ENCODE data around the gene LBX2. TPM values are rescaled to one million over a fixed set of nuclear protein-coding genes. Genes with fewer than 3 reads are reported as not detected.

Gene LBX2
- total RNA-seq, 1 experiment from 2014 or later = not detected

GRCh38 chr2:74504591-74504990 lies 5.2 kb upstream of the LBX2 start:
- Mint-ChIP-seq H3K4me3 (ENCODE audit: unreplicated experiment) (peak overlapping the region; percentile 88), H3K27ac (ENCODE audit: low read depth, unreplicated experiment) (no peak overlapping the region), H3K36me3 (ENCODE audit: insufficient read depth, unreplicated experiment) (peaks cover 52% of the 10 kb centered on the region), H3K27me3 (ENCODE audit: insufficient read depth, unreplicated experiment) (no peaks in the 10 kb centered on the region), H3K4me1 (ENCODE audit: insufficient read depth, unreplicated experiment) (peaks cover 28% of the 10 kb centered on the region), H3K9me3 (ENCODE audit: unreplicated experiment) (no peaks in the 10 kb centered on the region)
- ChIA-PET POLR2A (interaction anchor here (0.6 to 8.6 kb wide), 3 partner anchors 25 to 327 kb away, joined by 3 to 135 read pairs (median 3); partner anchors contain the start of genes AUP1, DQX1 and HTRA2), CTCF (interaction anchor here (1.0 to 4.5 kb wide), 2 partner anchors 21 to 83 kb away, joined by 4 to 22 read pairs; no protein-coding TSS in a partner anchor)
- TF ChIP-seq CTCF (IDR thresholded peaks at IDR 0.05; ENCODE audit: unreplicated experiment) = no peak
- no TSS peak for BruUV-seq (replicated peaks)
- intact Hi-C loops (cut with micrococcal nuclease) = no loop called here
- DNase-seq (ENCODE audit: unreplicated experiment) = no peak

- H3K4me3 Mint-ChIP-seq (ENCODE audit: unreplicated experiment) = no peak overlapping the region
These were observed 4.4 kb upstream of the LBX2 start for GRCh38 chr2:74503506-74504475.

GRCh38 chr2:74502720-74503505 lies 3.5 kb upstream of the LBX2 start:
- DNase-seq (ENCODE audit: unreplicated experiment) = no peak
- ChIA-PET POLR2A (interaction anchor here (0.7 to 8.6 kb wide), 2 partner anchors 10 to 27 kb away, joined by 4 to 135 read pairs; partner anchors contain the start of genes AUP1, DQX1 and HTRA2), CTCF (interaction anchor here (4.5 kb wide), 1 partner anchor 85 kb away, joined by 22 read pairs; no protein-coding TSS in a partner anchor)
- Mint-ChIP-seq H3K27me3 (ENCODE audit: insufficient read depth, unreplicated experiment) (peaks cover 16% of the 10 kb centered on the region), H3K36me3 (ENCODE audit: insufficient read depth, unreplicated experiment) (peaks cover 52% of the 10 kb centered on the region), H3K4me1 (ENCODE audit: insufficient read depth, unreplicated experiment) (peaks cover 31% of the 10 kb centered on the region), H3K9me3 (ENCODE audit: unreplicated experiment) (no peaks in the 10 kb centered on the region), H3K27ac (ENCODE audit: low read depth, unreplicated experiment) (no peak overlapping the region), H3K4me3 (ENCODE audit: unreplicated experiment) (no peak overlapping the region)
- intact Hi-C loops (cut with micrococcal nuclease) = no loop called here
- BruUV-seq (replicated peaks) = no TSS peak
- TF ChIP-seq CTCF (IDR thresholded peaks at IDR 0.05; ENCODE audit: unreplicated experiment) = no peak

More at GRCh38 chr2:74503506-74504475, 4.4 kb upstream of the LBX2 start:
- Mint-ChIP-seq H3K27me3 (ENCODE audit: insufficient read depth, unreplicated experiment) (peaks cover 7% of the 10 kb centered on the region), H3K9me3 (ENCODE audit: unreplicated experiment) (no peaks in the 10 kb centered on the region), H3K36me3 (ENCODE audit: insufficient read depth, unreplicated experiment) (peaks cover 52% of the 10 kb centered on the region), H3K4me1 (ENCODE audit: insufficient read depth, unreplicated experiment) (peaks cover 31% of the 10 kb centered on the region), H3K27ac (ENCODE audit: low read depth, unreplicated experiment) (no peak overlapping the region)
- BruUV-seq (replicated peaks) = no TSS peak
- TF ChIP-seq CTCF (IDR thresholded peaks at IDR 0.05; ENCODE audit: unreplicated experiment) = no peak
- intact Hi-C loops (cut with micrococcal nuclease) = no loop called here
- ChIA-PET POLR2A (interaction anchor here (0.6 to 8.6 kb wide), 4 partner anchors 11 to 64 kb away, joined by 3 to 135 read pairs (median 4); partner anchors contain the start of genes AUP1, DQX1 and HTRA2), CTCF (interaction anchor here (1.0 to 4.5 kb wide), 2 partner anchors 20 to 84 kb away, joined by 4 to 22 read pairs; no protein-coding TSS in a partner anchor)
- DNase-seq (ENCODE audit: unreplicated experiment) = no peak
